CD14-positive monocyte (primary cell): Measurements from ENCODE around the gene FSTL3. TPM values are rescaled to one million over a fixed set of nuclear protein-coding genes. Genes with fewer than 3 reads are reported as not detected.

Source experiments
- DNase-seq, 3 donors: peaks; one replicate each; pipeline ENCODE4 v3.0.0-alpha.2; 2011 to 2022
- H2AFZ ChIP-seq: 2 replicates; pipeline ENCODE4 v1.6.0; 2012; ENCODE audit warnings: mild to moderate bottlenecking, low read depth, low read length, inconsistent platforms; ENCODE audit not compliant: insufficient read depth, poor library complexity, severe bottlenecking
- H3K27ac ChIP-seq, 2 donors: 1 replicate in 1 of 2; 2 replicates in 1 of 2; pipeline ENCODE4 v1.5.1; 2012 to 2013; ENCODE audit warnings: low read length in 2 of 2, control low read depth in 1 of 2, inconsistent platforms in 1 of 2, low read depth in 1 of 2, mild to moderate bottlenecking in 1 of 2
- H3K27me3 ChIP-seq, 2 donors: one replicate each; pipeline versions ENCODE4 v1.6.0 to v1.6.1; 2011 to 2013; ENCODE audit warnings: low read length in 2 of 2; ENCODE audit not compliant: control insufficient read depth in 2 of 2, insufficient read depth in 2 of 2
- H3K36me3 ChIP-seq, 2 donors: replicated peaks in 1 of 2; 1 replicate in 1 of 2; 2 replicates in 1 of 2; pipeline versions ENCODE4 v1.5.1 to v1.6.1; 2012 to 2013; ENCODE audit warnings: low read length in 2 of 2, control low read depth in 1 of 2, inconsistent platforms in 1 of 2, mild to moderate bottlenecking in 1 of 2; ENCODE audit not compliant: insufficient read depth in 2 of 2, control insufficient read depth in 1 of 2
- H3K4me1 ChIP-seq, 2 donors: 1 replicate in 1 of 2; 2 replicates in 1 of 2; pipeline versions ENCODE4 v1.5.1 to v1.6.1; 2012 to 2013; ENCODE audit warnings: low read length in 2 of 2, control low read depth in 1 of 2, inconsistent platforms in 1 of 2, mild to moderate bottlenecking in 1 of 2, moderate library complexity in 1 of 2; ENCODE audit not compliant: insufficient read depth in 2 of 2, control insufficient read depth in 1 of 2
- H3K4me2 ChIP-seq: replicated peaks from 2 replicates; pipeline ENCODE3; 2012; ENCODE audit warnings: low read length, moderate library complexity, mild to moderate bottlenecking; ENCODE audit not compliant: poor library complexity, severe bottlenecking; ENCODE audit errors: extremely low read depth
- H3K4me3 ChIP-seq, 3 experiments: fragments of 200-600 bp in 1 of 3; sonication (generic) in 1 of 3; replicated peaks in 1 of 3; 1 replicate in 2 of 3; 2 replicates in 1 of 3; pipeline ENCODE4 v1.5.1; 2011 to 2013; ENCODE audit warnings: low read length in 3 of 3, mild to moderate bottlenecking in 3 of 3, control low read depth in 2 of 3, low read depth in 2 of 3, inconsistent platforms in 1 of 3, moderate library complexity in 1 of 3
- H3K79me2 ChIP-seq: 2 replicates; pipeline ENCODE4 v1.6.0; 2012; ENCODE audit warnings: mild to moderate bottlenecking, control low read depth, inconsistent platforms, low read length, moderate library complexity; ENCODE audit not compliant: insufficient read depth
- H3K9ac ChIP-seq: 2 replicates; pipeline ENCODE4 v1.6.0; 2017; ENCODE audit warnings: low read length, mild to moderate bottlenecking; ENCODE audit not compliant: insufficient read depth, poor library complexity, severe bottlenecking
- H3K9me3 ChIP-seq, 2 donors: replicated peaks in 1 of 2; 1 replicate in 1 of 2; 2 replicates in 1 of 2; pipeline versions ENCODE4 v1.5.1 to v1.6.1; 2012 to 2013; ENCODE audit warnings: low read length in 2 of 2, control low read depth in 1 of 2; ENCODE audit not compliant: control insufficient read depth in 1 of 2, insufficient read depth in 1 of 2
- H4K20me1 ChIP-seq: 2 replicates; pipeline ENCODE4 v1.6.0; 2012; ENCODE audit warnings: mild to moderate bottlenecking, low read length, control low read depth, moderate library complexity; ENCODE audit not compliant: insufficient read depth
- H3K27ac Mint-ChIP-seq, 7 donors: one replicate each; pipeline ENCODE4 v1.8.0; 2020; ENCODE audit warnings: mild to moderate bottlenecking in 7 of 7, mixed read lengths in 7 of 7, moderate library complexity in 6 of 7, inconsistent platforms in 2 of 7
- H3K27me3 Mint-ChIP-seq, 3 donors: one replicate each; pipeline ENCODE4 v1.8.0; 2021 to 2022; ENCODE audit warnings: low read depth in 3 of 3, mild to moderate bottlenecking in 3 of 3, mixed read lengths in 3 of 3, moderate library complexity in 3 of 3, inconsistent platforms in 1 of 3
- H3K36me3 Mint-ChIP-seq, 2 donors: one replicate each; pipeline ENCODE4 v1.8.0; 2020; ENCODE audit warnings: mixed read lengths in 2 of 2, inconsistent platforms in 1 of 2, mild to moderate bottlenecking in 1 of 2
- H3K4me1 Mint-ChIP-seq: one replicate; pipeline ENCODE4 v1.8.0; 2020; ENCODE audit warnings: mild to moderate bottlenecking, mixed read lengths
- H3K4me3 Mint-ChIP-seq, 2 donors: one replicate each; pipeline ENCODE4 v1.8.0; 2020; ENCODE audit warnings: mild to moderate bottlenecking in 2 of 2, mixed read lengths in 2 of 2, moderate library complexity in 1 of 2
- H3K9me3 Mint-ChIP-seq, 7 donors: one replicate each; pipeline ENCODE4 v1.8.0; 2020 to 2022; ENCODE audit warnings: mixed read lengths in 7 of 7, mild to moderate bottlenecking in 6 of 7, moderate library complexity in 6 of 7, inconsistent platforms in 2 of 7
- CTCF ChIP-seq: fragments of 200-600 bp; IDR thresholded peaks from one replicate; pipeline ENCODE4 v1.8.0; 2022; ENCODE audit warnings: antibody characterized with exemption, mild to moderate bottlenecking
- WGBS: methylation state at CpG from one replicate; pipeline ENCODE4 v1.1.5; 2013; ENCODE audit warnings: missing lambda C conversion rate; ENCODE audit not compliant: insufficient coverage; 5-methylcytosine and 5-hydroxymethylcytosine counted together
- intact Hi-C, 2 donors: fragments of 100-400 bp; cut with micrococcal nuclease; formaldehyde crosslinking; loops; one replicate each; pipeline versions ENCODE4 v1.15.0 to v1.15.1; 2023
- polyA plus RNA-seq, 3 donors: library from polyadenylated mRNA; depleted of rRNA in 1 of 3; unstranded in 2 of 3; stranded (reverse) in 1 of 3; fragments of 300-500 nt in 2 of 3; fragments of >200 nt in 1 of 3; fragmentation: Illumina TruSeq in 2 of 3; gene quantifications; 1 replicate in 2 of 3; 2 replicates in 1 of 3; pipeline ENCODE4 v1.2.3, GENCODE V29; 2012 to 2021

The FSTL3 gene
- polyA plus RNA-seq, 3 donors, result 2.5 to 42.1 (median 5.2) TPM

DNA sequence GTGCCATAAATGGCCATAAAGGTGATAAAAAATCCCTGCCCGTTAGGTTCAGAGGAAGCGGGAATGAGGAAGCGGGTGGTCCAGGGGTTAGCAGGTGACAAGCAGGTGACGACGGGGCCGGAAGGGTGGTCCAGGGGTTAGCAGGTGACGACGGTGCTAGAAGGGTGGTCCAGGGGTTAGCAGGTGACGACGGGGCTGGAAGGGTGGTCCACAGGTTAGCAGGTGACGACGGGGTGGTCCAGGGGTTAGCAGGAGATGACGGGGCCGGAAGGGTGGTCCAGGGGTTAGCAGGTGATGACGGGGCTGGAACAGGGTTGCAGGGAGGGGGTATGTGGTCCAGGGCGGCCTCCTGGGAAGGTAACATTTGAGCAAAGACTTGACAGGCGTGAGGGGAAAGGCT lies 12.8 kb downstream of the FSTL3 start:
- H3K27ac ChIP-seq, result no peak overlapping the region
- WGBS, result 86% methylated on average over 17 of the region's 17 CpGs
- Mint-ChIP-seq H3K36me3 (no peaks in the 10 kb centered on the region), H3K27me3 (peaks cover 0 to 2% (median 1%) of the 10 kb centered on the region in 3 donors), H3K4me1 (peaks cover 3% of the 10 kb centered on the region), H3K9me3 (peaks cover 0 to 6% (median 0%) of the 10 kb centered on the region in 7 donors), H3K27ac (no peak overlapping the region), H3K4me3 (no peak overlapping the region)
- no peak for DNase-seq
- no peaks in the 10 kb centered on the region for H4K20me1 ChIP-seq
- no peaks in the 10 kb centered on the region for H3K27me3 ChIP-seq
- TF ChIP-seq CTCF, result no peak
- H3K9ac ChIP-seq, result no peak overlapping the region
- H3K4me2 ChIP-seq, result no peak overlapping the region
- H3K4me3 ChIP-seq, result no peak overlapping the region
- H3K36me3 ChIP-seq, result no peaks in the 10 kb centered on the region
- H3K79me2 ChIP-seq, result no peaks in the 10 kb centered on the region
- no peak overlapping the region for H2AFZ ChIP-seq
- H3K9me3 ChIP-seq, result no peaks in the 10 kb centered on the region
- H3K4me1 ChIP-seq, result no peaks in the 10 kb centered on the region
- intact Hi-C loops, result no loop called here

- peaks cover 8 to 9% of the 10 kb centered on the region in 2 donors for H3K4me1 ChIP-seq
- intact Hi-C loops, result no loop called here
- Mint-ChIP-seq H3K36me3 (no peaks in the 10 kb centered on the region), H3K27ac (no peak overlapping the region), H3K27me3 (peaks cover 2 to 6% (median 3%) of the 10 kb centered on the region in 3 donors), H3K4me3 (no peak overlapping the region), H3K9me3 (peaks cover 0 to 6% (median 0%) of the 10 kb centered on the region in 7 donors), H3K4me1 (peaks cover 12% of the 10 kb centered on the region)
- no peaks in the 10 kb centered on the region for H3K27me3 ChIP-seq
- no peak overlapping the region for H2AFZ ChIP-seq
- peaks cover 7% of the 10 kb centered on the region for H3K79me2 ChIP-seq
- no peaks in the 10 kb centered on the region for H4K20me1 ChIP-seq
- no peaks in the 10 kb centered on the region for H3K36me3 ChIP-seq
- no peak for TF ChIP-seq CTCF
- H3K4me2 ChIP-seq, result no peak overlapping the region
- no peak overlapping the region for H3K27ac ChIP-seq
- no peak for DNase-seq
- H3K9ac ChIP-seq, result no peak overlapping the region
- WGBS, result 94% methylated on average over 11 of the region's 18 CpGs
- H3K9me3 ChIP-seq, result no peaks in the 10 kb centered on the region
- H3K4me3 ChIP-seq, result no peak overlapping the region
Observed at GRCh38 chr19:690203-690602, 14.0 kb downstream of the FSTL3 start.
